Activated CD8-positive, alpha-beta T cell treated with anti-CD3 and anti-CD28 coated beads for 36 hours (primary cell): ENCODE results near the gene CCNG2. TPM values are rescaled to one million over a fixed set of nuclear protein-coding genes. Genes with fewer than 3 reads are reported as not detected.

ENCODE experiments used
- ATAC-seq: fragments of 200-7000 bp; cut with Tn5 transposase; one replicate; pipeline ENCODE4 v1.10.0; 2021; ENCODE audit warnings: mild to moderate bottlenecking, moderate library complexity
- CTCF ChIA-PET: fragments of 350-600 bp; sonication (Branson Sonifier 250); formaldehyde crosslinking; loops from one replicate; lab custom pipeline; 2021; ENCODE audit warnings: antibody characterized with exemption; lab: Charles Lee
- POLR2A ChIA-PET: fragments of 350-600 bp; sonication (Branson Sonifier 250); formaldehyde crosslinking; loops from one replicate; lab custom pipeline; 2021; ENCODE audit warnings: antibody characterized with exemption; lab: Charles Lee
- DNase-seq: peaks from one replicate; pipeline ENCODE4 v3.0.0-alpha.2; 2020
- H3K27ac Mint-ChIP-seq: one replicate; pipeline ENCODE4 v1.8.0; 2021; ENCODE audit warnings: mild to moderate bottlenecking, mixed read lengths
- H3K27me3 Mint-ChIP-seq: one replicate; pipeline ENCODE4 v1.8.0; 2021; ENCODE audit warnings: mixed read lengths
- H3K36me3 Mint-ChIP-seq: one replicate; pipeline ENCODE4 v1.8.0; 2021; ENCODE audit warnings: low read depth, mixed read lengths
- H3K4me1 Mint-ChIP-seq: one replicate; pipeline ENCODE4 v1.8.0; 2021; ENCODE audit warnings: low read depth, mixed read lengths
- H3K4me3 Mint-ChIP-seq: one replicate; pipeline ENCODE4 v1.8.0; 2021; ENCODE audit warnings: mild to moderate bottlenecking, moderate library complexity, mixed read lengths
- H3K9me3 Mint-ChIP-seq: one replicate; pipeline ENCODE4 v1.8.0; 2021; ENCODE audit warnings: mixed read lengths
- intact Hi-C: fragments of 100-400 bp; cut with micrococcal nuclease; formaldehyde crosslinking; loops from one replicate; pipeline ENCODE4 v1.10.0; 2022
- total RNA-seq, 2 experiments: library from RNA; stranded (reverse); gene quantifications; one replicate each; pipeline ENCODE4 v1.2.3, GENCODE V29; 2021
- TF ChIP-seq, protein P1 (sequence below): fragments of 200-600 bp; IDR thresholded peaks from one replicate; pipeline ENCODE4 v1.8.0; 2022; ENCODE audit warnings: antibody characterized with exemption, mild to moderate bottlenecking

CCNG2 gene
- total RNA-seq, 2 experiments from 2014 or later: 54.3 to 55.5 TPM

DNA sequence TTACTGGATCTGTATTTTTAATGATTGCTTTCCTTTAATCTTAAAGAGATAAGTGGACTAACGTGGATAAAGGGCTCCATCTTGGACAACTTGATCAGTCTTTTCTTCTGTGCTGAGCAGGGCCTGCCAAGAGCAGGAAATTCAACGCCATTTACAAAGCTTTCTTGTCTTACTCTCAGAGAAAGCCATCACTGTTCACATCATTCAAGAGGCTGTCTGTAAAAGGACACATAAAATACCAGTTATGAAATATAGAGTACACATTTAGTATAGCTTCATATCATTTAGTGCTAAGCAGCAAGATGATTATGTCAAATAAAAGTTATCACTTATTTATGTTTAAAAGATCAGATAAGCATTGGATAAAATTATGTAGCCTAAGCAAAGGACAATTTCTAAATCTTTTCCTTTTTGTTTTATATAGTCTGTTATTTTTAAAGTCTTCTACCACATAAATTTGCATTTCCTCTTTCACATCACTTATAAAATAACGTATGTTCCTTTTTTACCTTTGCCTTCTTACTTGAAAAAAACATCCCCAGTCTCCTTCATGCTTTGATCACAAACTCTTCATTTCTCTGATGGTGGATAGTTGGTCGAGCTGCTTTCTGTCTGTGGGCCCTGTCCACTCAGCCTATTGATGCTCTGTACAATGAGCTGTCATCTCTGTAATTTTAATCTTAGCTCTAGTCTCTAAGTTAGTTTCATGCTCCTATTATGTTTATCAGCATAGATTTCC lies 2.1 kb upstream of the CCNG2 start:
- POLR2A ChIA-PET: interaction anchor here (0.6 to 1.9 kb wide), 3 partner anchors 78 to 125 kb away, joined by 6 to 8 read pairs (median 8); no protein-coding TSS in a partner anchor
- H3K27ac Mint-ChIP-seq: peak overlapping the region; percentile 47
- ATAC-seq: no peak
- TF ChIP-seq, protein P1, sequence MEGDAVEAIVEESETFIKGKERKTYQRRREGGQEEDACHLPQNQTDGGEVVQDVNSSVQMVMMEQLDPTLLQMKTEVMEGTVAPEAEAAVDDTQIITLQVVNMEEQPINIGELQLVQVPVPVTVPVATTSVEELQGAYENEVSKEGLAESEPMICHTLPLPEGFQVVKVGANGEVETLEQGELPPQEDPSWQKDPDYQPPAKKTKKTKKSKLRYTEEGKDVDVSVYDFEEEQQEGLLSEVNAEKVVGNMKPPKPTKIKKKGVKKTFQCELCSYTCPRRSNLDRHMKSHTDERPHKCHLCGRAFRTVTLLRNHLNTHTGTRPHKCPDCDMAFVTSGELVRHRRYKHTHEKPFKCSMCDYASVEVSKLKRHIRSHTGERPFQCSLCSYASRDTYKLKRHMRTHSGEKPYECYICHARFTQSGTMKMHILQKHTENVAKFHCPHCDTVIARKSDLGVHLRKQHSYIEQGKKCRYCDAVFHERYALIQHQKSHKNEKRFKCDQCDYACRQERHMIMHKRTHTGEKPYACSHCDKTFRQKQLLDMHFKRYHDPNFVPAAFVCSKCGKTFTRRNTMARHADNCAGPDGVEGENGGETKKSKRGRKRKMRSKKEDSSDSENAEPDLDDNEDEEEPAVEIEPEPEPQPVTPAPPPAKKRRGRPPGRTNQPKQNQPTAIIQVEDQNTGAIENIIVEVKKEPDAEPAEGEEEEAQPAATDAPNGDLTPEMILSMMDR: no peak
- peaks cover 30% of the 10 kb centered on the region for H3K4me1 Mint-ChIP-seq
- H3K36me3 Mint-ChIP-seq: peaks cover 13% of the 10 kb centered on the region
- CTCF ChIA-PET: interaction anchor here (0.7 to 3.2 kb wide), 7 partner anchors 10 to 110 kb away, joined by 3 to 21 read pairs (median 4); no protein-coding TSS in a partner anchor
- peak overlapping the region; percentile 2 for H3K4me3 Mint-ChIP-seq
- H3K9me3 Mint-ChIP-seq: no peaks in the 10 kb centered on the region
- DNase-seq: no peak
- intact Hi-C loops: no loop called here
- H3K27me3 Mint-ChIP-seq: no peaks in the 10 kb centered on the region

DNA sequence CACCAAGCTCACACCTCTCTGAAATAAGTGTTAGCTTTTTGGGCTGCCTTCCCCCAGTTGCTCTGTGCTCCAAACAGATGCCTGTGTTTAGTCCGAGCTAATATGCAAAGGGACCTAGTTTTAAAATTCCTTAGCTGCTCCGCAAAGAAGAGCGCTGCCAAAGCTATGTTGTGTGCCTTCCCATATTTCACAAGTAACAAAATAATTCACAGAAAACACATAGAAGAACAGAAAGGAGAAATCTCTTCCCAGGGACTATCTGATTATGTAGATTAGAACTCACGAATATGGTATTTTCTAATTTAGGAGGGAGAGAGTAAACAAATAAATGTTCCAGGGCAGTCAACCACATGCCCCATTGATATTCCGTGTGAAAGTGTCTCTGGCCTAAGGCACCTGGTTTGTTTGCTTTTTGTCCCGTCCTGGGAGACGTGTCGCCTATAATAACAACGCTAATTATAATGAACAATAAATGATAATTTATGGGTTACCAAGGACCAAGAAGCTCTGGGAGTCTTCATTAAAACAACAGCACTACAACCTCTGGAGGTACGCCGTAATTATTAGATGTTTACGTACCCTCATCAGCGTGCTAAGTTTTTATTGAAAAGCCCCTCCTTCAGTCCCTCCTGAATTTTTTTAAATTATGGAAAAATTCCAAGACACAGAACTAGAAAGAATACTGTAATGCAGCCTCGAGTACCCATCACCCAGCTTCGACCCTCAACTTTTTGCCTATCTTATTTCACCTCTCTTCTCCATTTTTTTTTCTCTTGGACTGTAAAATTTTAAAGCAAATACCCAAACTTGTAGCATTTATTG lies 1.2 kb upstream of the CCNG2 start:
- H3K4me1 Mint-ChIP-seq: peaks cover 33% of the 10 kb centered on the region
- DNase-seq: no peak
- ChIA-PET CTCF (interaction anchor here (0.7 to 3.2 kb wide), 7 partner anchors 11 to 111 kb away, joined by 3 to 21 read pairs (median 4); no protein-coding TSS in a partner anchor), POLR2A (interaction anchor here (0.6 to 1.9 kb wide), 4 partner anchors 79 to 174 kb away, joined by 3 to 8 read pairs (median 7); no protein-coding TSS in a partner anchor)
- peak overlapping the region; percentile 93 for H3K4me3 Mint-ChIP-seq
- intact Hi-C loops: loop anchor here (2.0 kb wide), 1 partner anchor 79 kb away; no protein-coding TSS in a partner anchor
- H3K36me3 Mint-ChIP-seq: peaks cover 17% of the 10 kb centered on the region
- ATAC-seq: no peak
- peak overlapping the region; percentile 97 for H3K27ac Mint-ChIP-seq
- H3K27me3 Mint-ChIP-seq: no peaks in the 10 kb centered on the region
- TF ChIP-seq, protein P1: no peak
- no peaks in the 10 kb centered on the region for H3K9me3 Mint-ChIP-seq

DNA sequence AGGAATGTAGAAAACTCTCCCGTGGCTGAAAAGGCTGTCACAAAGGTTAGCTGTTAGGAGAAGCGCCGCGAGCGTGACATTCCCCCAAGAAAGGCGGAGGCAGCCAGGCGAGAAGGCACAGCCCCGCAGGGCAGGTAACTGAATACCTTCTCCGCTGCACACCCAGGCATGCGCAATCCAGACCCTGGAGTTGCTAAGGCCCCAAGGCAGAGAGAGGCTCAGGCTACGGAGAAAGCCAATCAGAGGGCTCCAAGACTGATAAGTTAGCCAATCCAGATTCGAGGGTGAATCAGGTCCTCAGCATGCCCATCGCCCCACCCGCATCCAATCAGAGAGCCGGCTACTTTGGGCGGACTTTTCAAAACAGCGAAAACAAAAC lies 485 bp upstream of the CCNG2 start:
- H3K36me3 Mint-ChIP-seq: peaks cover 18% of the 10 kb centered on the region
- ChIA-PET CTCF (interaction anchor here (0.8 to 3.2 kb wide), 3 partner anchors 47 to 68 kb away, joined by 3 to 21 read pairs (median 18); no protein-coding TSS in a partner anchor), POLR2A (interaction anchor here (1.9 kb wide), 2 partner anchors 80 to 85 kb away, joined by 8 read pairs; no protein-coding TSS in a partner anchor)
- H3K4me3 Mint-ChIP-seq: peak overlapping the region; percentile 93
- peak; percentile 92 for ATAC-seq
- DNase-seq: peak; percentile 97
- TF ChIP-seq, protein P1: no peak
- H3K27ac Mint-ChIP-seq: peak overlapping the region; percentile 97
- no peaks in the 10 kb centered on the region for H3K27me3 Mint-ChIP-seq
- intact Hi-C loops: loop anchor here (2.0 kb wide), 1 partner anchor 80 kb away; no protein-coding TSS in a partner anchor
- H3K4me1 Mint-ChIP-seq: peaks cover 33% of the 10 kb centered on the region
- no peaks in the 10 kb centered on the region for H3K9me3 Mint-ChIP-seq

GRCh38 chr4:77157859-77158486 lies 966 bp downstream of the CCNG2 start:
- peaks cover 29% of the 10 kb centered on the region for H3K36me3 Mint-ChIP-seq
- CTCF ChIA-PET: interaction anchor here (0.9 to 3.1 kb wide), 5 partner anchors 45 to 81 kb away, joined by 3 to 9 read pairs (median 4); no protein-coding TSS in a partner anchor
- H3K27ac Mint-ChIP-seq: peak overlapping the region; percentile 97
- TF ChIP-seq, protein P1: no peak
- POLR2A ChIA-PET: interaction anchor here (1.1 to 2.1 kb wide), 3 partner anchors 8 to 46 kb away, joined by 3 to 4 read pairs (median 4); no protein-coding TSS in a partner anchor
- H3K9me3 Mint-ChIP-seq: no peaks in the 10 kb centered on the region
- ATAC-seq (peak; percentile 60), DNase-seq (peak; percentile 91)
- H3K27me3 Mint-ChIP-seq: no peaks in the 10 kb centered on the region
- H3K4me1 Mint-ChIP-seq: peaks cover 38% of the 10 kb centered on the region
- peak overlapping the region; percentile 93 for H3K4me3 Mint-ChIP-seq
- intact Hi-C loops: loop anchor here (2.0 kb wide), 1 partner anchor 81 kb away; no protein-coding TSS in a partner anchor
